Fibroblast of mammary gland (primary cell): ENCODE measurements around the gene UBAP2.

Experiments
- DNase-seq: peaks from one replicate; pipeline ENCODE4 v3.0.0-alpha.2; 2010; ENCODE audit warnings: low read depth
- H3K4me3 ChIP-seq: 2 replicates; pipeline ENCODE4 v1.5.1; 2011; ENCODE audit warnings: low read depth, mild to moderate bottlenecking, low read length, moderate library complexity; ENCODE audit not compliant: control insufficient read depth
- TF ChIP-seq, protein P1 (sequence below): conservative IDR thresholded peaks from 2 replicates; pipeline ENCODE4 v1.5.1; 2011; ENCODE audit warnings: low read depth, low read length, inconsistent platforms; ENCODE audit not compliant: control insufficient read depth, insufficient read depth

The UBAP2 gene

DNA sequence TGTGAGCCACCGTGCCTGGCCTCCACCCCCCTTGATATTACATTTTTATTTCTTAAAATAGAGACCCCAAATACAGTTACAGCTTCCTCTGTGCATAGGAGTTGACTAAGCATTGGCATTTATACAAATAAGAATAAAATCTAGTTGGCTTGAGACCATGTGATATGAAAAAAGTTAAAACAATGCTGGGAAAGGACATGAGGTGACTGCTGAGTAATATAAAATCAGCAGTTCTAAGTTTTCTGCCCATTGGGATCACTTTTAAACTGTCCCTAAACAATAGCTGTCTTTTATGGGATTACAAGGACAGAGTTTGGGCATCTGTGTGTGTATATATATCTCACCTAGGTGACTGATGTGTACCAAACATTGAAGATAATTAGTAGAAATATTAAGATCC lies 135.1 kb downstream of the UBAP2 start:
- TF ChIP-seq, protein P1, sequence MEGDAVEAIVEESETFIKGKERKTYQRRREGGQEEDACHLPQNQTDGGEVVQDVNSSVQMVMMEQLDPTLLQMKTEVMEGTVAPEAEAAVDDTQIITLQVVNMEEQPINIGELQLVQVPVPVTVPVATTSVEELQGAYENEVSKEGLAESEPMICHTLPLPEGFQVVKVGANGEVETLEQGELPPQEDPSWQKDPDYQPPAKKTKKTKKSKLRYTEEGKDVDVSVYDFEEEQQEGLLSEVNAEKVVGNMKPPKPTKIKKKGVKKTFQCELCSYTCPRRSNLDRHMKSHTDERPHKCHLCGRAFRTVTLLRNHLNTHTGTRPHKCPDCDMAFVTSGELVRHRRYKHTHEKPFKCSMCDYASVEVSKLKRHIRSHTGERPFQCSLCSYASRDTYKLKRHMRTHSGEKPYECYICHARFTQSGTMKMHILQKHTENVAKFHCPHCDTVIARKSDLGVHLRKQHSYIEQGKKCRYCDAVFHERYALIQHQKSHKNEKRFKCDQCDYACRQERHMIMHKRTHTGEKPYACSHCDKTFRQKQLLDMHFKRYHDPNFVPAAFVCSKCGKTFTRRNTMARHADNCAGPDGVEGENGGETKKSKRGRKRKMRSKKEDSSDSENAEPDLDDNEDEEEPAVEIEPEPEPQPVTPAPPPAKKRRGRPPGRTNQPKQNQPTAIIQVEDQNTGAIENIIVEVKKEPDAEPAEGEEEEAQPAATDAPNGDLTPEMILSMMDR, result no peak
- DNase-seq, result no peak
- no peak overlapping the region for H3K4me3 ChIP-seq

DNA sequence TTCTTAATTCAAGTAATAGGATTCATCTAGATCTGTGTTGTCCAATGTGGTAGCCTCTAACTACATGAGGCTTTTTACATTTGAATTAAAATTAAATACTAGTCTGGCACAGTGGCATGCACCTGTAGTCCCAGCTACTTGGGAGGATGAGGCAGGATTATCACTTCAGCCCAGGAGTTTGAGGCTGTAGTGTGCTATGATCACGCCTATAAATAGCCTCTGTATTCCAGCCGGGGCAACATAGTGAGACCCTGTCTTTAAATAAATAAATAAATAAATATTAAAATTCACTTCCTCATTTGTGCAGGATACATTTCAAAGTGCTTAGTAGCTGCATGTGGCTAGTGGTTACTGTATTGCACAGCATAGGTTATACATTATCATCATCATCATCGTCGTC lies 139.9 kb downstream of the UBAP2 start:
- no peak for DNase-seq
- TF ChIP-seq, protein P1, result no peak

DNA sequence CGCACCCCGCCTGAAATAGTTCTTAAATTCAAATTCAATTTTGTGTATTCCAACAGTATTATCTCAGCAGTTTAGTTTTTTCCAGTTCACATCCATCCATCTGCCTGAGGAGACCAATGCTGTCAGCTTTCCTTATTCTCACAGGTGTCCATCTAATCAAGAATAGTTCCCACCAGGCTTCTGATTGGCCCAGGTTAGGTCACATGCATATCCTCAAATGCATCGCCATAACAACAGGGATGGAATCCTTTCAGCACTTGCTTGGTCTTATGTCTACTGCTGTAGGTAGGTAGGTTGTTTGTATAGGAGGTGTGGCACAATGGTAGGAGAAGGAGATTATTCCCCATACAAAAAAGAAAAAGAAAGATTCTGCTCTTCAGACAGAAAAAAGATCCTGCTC lies 140.6 kb downstream of the UBAP2 start:
- no peak overlapping the region for H3K4me3 ChIP-seq
- DNase-seq, result no peak
- TF ChIP-seq, protein P1, result no peak

More for the DNA sequence above, 139.9 kb downstream of the UBAP2 start:
- no peak overlapping the region for H3K4me3 ChIP-seq

DNA sequence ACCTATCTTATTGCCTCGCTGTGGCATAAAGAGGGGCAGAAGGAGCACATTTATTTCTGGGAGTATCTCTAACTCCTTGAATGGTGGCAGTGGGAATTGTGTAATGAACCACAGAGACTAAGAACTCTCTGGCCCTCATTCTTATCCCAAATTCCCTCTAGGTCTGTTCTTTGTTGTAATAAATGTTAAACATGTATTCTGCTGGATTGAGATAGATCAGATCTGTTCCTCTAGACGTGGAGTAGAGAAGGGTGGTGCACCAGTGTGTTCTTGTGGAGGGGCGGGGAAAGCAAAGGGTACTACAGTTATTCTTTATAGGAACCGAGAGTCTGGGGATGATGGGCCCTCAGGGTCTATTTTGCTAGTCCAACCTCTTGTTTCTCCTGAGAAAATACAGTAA lies 141.3 kb downstream of the UBAP2 start:
- TF ChIP-seq, protein P1, result no peak
- no peak overlapping the region for H3K4me3 ChIP-seq
- DNase-seq, result no peak

DNA sequence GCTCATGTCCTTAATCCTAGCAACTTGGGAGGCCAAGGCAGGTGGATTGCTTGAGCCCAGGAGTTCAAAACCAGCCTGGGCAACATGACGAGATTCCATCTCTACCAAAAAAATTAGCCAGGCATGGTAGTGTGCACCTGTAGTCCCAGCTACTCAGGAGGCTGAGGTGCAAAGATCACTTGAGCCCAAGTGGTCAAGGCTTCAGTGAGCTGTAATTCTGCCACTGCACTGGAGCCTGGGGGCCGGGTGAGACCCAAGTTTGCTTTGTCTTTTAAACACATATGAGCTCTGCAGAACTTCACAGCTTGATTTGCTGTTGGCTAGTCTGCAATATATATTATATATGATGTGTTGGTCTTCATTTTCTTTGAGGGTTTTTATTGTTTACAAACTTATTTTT lies 141.9 kb downstream of the UBAP2 start:
- no peak overlapping the region for H3K4me3 ChIP-seq
- TF ChIP-seq, protein P1, result no peak
- no peak for DNase-seq

DNA sequence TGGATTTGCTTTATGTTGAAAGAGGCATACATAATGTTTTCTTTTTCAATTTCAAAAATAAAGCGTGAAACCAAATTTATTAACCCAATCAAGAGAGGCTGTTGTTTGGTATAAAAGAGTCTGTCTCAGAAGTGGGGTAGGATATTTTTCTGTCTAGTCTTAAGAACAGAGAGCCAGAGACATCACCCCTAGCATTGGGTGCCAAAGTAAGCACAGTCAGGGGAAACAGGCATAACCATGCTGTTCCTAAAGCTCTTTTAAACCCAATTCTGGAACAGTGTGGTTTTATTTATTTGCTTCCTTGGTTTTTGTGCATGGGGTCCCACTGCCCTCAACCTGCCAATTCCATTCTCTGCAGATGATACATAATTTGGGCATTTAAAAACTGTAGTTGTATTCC lies 143.6 kb downstream of the UBAP2 start:
- H3K4me3 ChIP-seq, result no peak overlapping the region
- TF ChIP-seq, protein P1, result no peak
- DNase-seq, result no peak

DNA sequence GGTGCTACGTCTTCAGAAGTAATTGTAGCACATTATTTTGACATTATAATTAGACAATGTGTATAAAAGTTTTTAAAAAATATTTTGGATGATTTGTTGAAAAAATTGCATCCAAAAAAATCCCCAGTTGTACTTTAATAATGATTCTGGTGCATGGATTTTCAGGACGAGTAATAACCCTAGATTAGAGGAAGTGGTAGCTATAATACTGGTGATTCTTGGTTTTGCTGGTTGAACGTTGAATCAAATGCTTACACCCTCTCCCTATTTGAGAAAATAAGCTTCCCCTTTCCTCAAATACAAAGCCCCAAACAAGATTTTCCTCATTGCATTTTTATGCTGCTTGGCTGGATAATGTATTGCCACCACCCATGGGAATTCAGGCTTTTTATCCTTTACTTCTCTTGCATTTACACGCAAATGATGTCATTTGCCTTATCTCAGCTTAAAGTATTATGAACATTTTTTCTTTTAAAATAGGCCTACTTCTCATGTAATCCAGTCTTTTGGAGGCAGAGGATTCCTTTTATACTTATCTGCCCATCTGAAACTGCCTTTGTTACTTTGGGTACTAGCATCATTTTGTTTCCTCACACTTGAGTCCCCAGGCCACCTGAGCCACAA lies 145.4 kb downstream of the UBAP2 start:
- no peak overlapping the region for H3K4me3 ChIP-seq
- DNase-seq, result no peak
- TF ChIP-seq, protein P1, result no peak
